GM10266 (cell line): ENCODE measurements around the gene MAN1C1.

Source experiments
- DNase-seq: peaks from one replicate; pipeline ENCODE4 v3.0.0; 2012; ENCODE audit errors: extremely low spot score
- CTCF ChIP-seq: IDR thresholded peaks from 2 replicates; pipeline ENCODE4 v1.5.1; 2012; ENCODE audit warnings: mild to moderate bottlenecking, low read depth; ENCODE audit not compliant: control insufficient read depth, insufficient read depth; ENCODE audit errors: missing control alignments

The MAN1C1 gene

GRCh38 chr1:25760871-25761270, 144.3 kb downstream of the MAN1C1 start:
- TF ChIP-seq CTCF = no peak
- DNase-seq = no peak

GRCh38 chr1:25763493-25763892, 146.9 kb downstream of the MAN1C1 start:
- no peak for DNase-seq
- no peak for TF ChIP-seq CTCF

GRCh38 chr1:25765136-25765922, 148.7 kb downstream of the MAN1C1 start:
- DNase-seq = no peak
- no peak for TF ChIP-seq CTCF

- no peak for DNase-seq
- no peak for TF ChIP-seq CTCF
Measured at GRCh38 chr1:25765923-25766589, 149.5 kb downstream of the MAN1C1 start.

- TF ChIP-seq CTCF = no peak
Measured at GRCh38 chr1:25766721-25767436, 150.3 kb downstream of the MAN1C1 start.

GRCh38 chr1:25767437-25767770, 150.8 kb downstream of the MAN1C1 start:
- DNase-seq = no peak
- TF ChIP-seq CTCF = no peak

More at GRCh38 chr1:25766721-25767436, 150.3 kb downstream of the MAN1C1 start:
- DNase-seq = no peak

- no peak for DNase-seq
- TF ChIP-seq CTCF = no peak
Measured at GRCh38 chr1:25768999-25769398, 152.4 kb downstream of the MAN1C1 start.
